Breast epithelium (tissue), 4 donors: ENCODE data around the gene MMS19. TPM values are rescaled to one million over a fixed set of nuclear protein-coding genes. Genes with fewer than 3 reads are reported as not detected.

Source experiments
- DNase-seq, 2 donors: peaks; one replicate each; pipeline ENCODE4 v3.0.0-alpha.2; 2019; ENCODE audit warnings: low spot score in 2 of 2
- H3K27ac ChIP-seq, 2 donors: fragments of 200-600 bp; sonication (generic) in 1 of 2; one replicate each; pipeline ENCODE4 v1.5.1; 2016 to 2019; ENCODE audit warnings: mild to moderate bottlenecking in 1 of 2
- H3K27me3 ChIP-seq, 2 donors: fragments of 200-600 bp; sonication (generic) in 1 of 2; one replicate each; pipeline versions ENCODE4 v1.5.1 to v1.6.0; 2017 to 2019; ENCODE audit warnings: control low read depth in 1 of 2, mild to moderate bottlenecking in 1 of 2
- H3K36me3 ChIP-seq: fragments of 200-600 bp; one replicate; pipeline ENCODE4 v1.5.1; 2019
- H3K4me1 ChIP-seq, 2 donors: fragments of 200-600 bp; sonication (generic); one replicate each; pipeline ENCODE4 v1.5.1; 2016 to 2019; ENCODE audit warnings: control low read depth in 1 of 2
- H3K4me3 ChIP-seq, 3 donors: fragments of 200-600 bp; sonication (generic); 1 replicate in 2 of 3; 2 replicates in 1 of 3; pipeline ENCODE4 v1.5.1; 2016 to 2019; ENCODE audit warnings: mild to moderate bottlenecking in 3 of 3, moderate library complexity in 2 of 3
- H3K9me3 ChIP-seq, 2 donors: fragments of 200-600 bp; sonication (generic) in 1 of 2; one replicate each; pipeline ENCODE4 v1.5.1; 2016 to 2019; ENCODE audit warnings: control low read depth in 1 of 2
- CTCF ChIP-seq, 3 donors: fragments of 450-650 bp; IDR thresholded peaks; one replicate each; pipeline ENCODE4 v1.5.1; 2016 to 2017; ENCODE audit warnings: antibody characterized with exemption in 3 of 3, mild to moderate bottlenecking in 3 of 3, moderate library complexity in 3 of 3
- POLR2A ChIP-seq: fragments of 450-650 bp; IDR thresholded peaks from one replicate; pipeline ENCODE4 v1.6.1; 2016; ENCODE audit warnings: antibody characterized with exemption, mild to moderate bottlenecking, moderate library complexity
- POLR2AphosphoS5 ChIP-seq, 3 donors: sonication (generic); formaldehyde crosslinking; IDR thresholded peaks; one replicate each; pipeline ENCODE4 v1.6.1; 2017; ENCODE audit warnings: antibody characterized with exemption in 3 of 3
- intact Hi-C: fragments of 100-400 bp; cut with DNase I; formaldehyde crosslinking; loops from one replicate; pipeline ENCODE4 v1.15.1; 2023; ENCODE audit warnings: low total_unique reads
- total RNA-seq, 3 donors: library from RNA; depleted of rRNA; stranded (reverse); fragments of >200 nt; gene quantifications; one replicate each; pipeline ENCODE4 v1.1.0, GENCODE V29; 2016

Gene MMS19
- total RNA-seq, 3 donors from 2014 or later = 73.0 to 109 (median 78.7) TPM

GRCh38 chr10:97525683-97526110, 27.5 kb upstream of the MMS19 start:
- H3K9me3 ChIP-seq = no peaks in the 10 kb centered on the region
- no peaks in the 10 kb centered on the region for H3K4me1 ChIP-seq
- no peak for TF ChIP-seq CTCF (IDR thresholded peaks at IDR 0.05)
- no peak for TF ChIP-seq POLR2AphosphoS5 (IDR thresholded peaks at IDR 0.05)
- no peak for TF ChIP-seq POLR2A
- H3K36me3 ChIP-seq = no peaks in the 10 kb centered on the region
- no peak overlapping the region for H3K4me3 ChIP-seq
- no peaks in the 10 kb centered on the region for H3K27me3 ChIP-seq
- no peak for DNase-seq
- intact Hi-C loops = no loop called here
- no peak overlapping the region for H3K27ac ChIP-seq

- TF ChIP-seq CTCF (IDR thresholded peaks at IDR 0.05) (no peak), POLR2AphosphoS5 (IDR thresholded peaks at IDR 0.05) (no peak), POLR2A (no peak)
- Histone ChIP-seq H3K27me3 (no peaks in the 10 kb centered on the region), H3K36me3 (no peaks in the 10 kb centered on the region), H3K9me3 (no peaks in the 10 kb centered on the region), H3K4me3 (no peak overlapping the region), H3K4me1 (no peaks in the 10 kb centered on the region), H3K27ac (no peak overlapping the region)
- DNase-seq = no peak
- intact Hi-C loops = no loop called here
These were observed 26.9 kb upstream of the MMS19 start for GRCh38 chr10:97525086-97525485.

- no peaks in the 10 kb centered on the region for H3K36me3 ChIP-seq
- TF ChIP-seq CTCF (IDR thresholded peaks at IDR 0.05) (no peak), POLR2AphosphoS5 (IDR thresholded peaks at IDR 0.05) (no peak), POLR2A (no peak)
- no peak for DNase-seq
- intact Hi-C loops = no loop called here
- H3K4me1 ChIP-seq = peaks cover 0 to 7% of the 10 kb centered on the region in 2 donors
- no peak overlapping the region for H3K27ac ChIP-seq
- H3K9me3 ChIP-seq = no peaks in the 10 kb centered on the region
- H3K27me3 ChIP-seq = no peaks in the 10 kb centered on the region
- no peak overlapping the region for H3K4me3 ChIP-seq
These were observed 24.7 kb upstream of the MMS19 start for GRCh38 chr10:97522937-97523336.

GRCh38 chr10:97522071-97522470, 23.8 kb upstream of the MMS19 start:
- Histone ChIP-seq H3K4me1 (peaks cover 0 to 7% of the 10 kb centered on the region in 2 donors), H3K36me3 (no peaks in the 10 kb centered on the region), H3K27me3 (no peaks in the 10 kb centered on the region), H3K4me3 (no peak overlapping the region), H3K27ac (no peak overlapping the region), H3K9me3 (no peaks in the 10 kb centered on the region)
- TF ChIP-seq POLR2AphosphoS5 (IDR thresholded peaks at IDR 0.05) (no peak), POLR2A (no peak)
- DNase-seq = no peak
- intact Hi-C loops = no loop called here

GRCh38 chr10:97520978-97521761, 22.9 kb upstream of the MMS19 start:
- Histone ChIP-seq H3K27ac (no peak overlapping the region), H3K4me1 (peaks cover 0 to 7% of the 10 kb centered on the region in 2 donors), H3K4me3 (no peak overlapping the region), H3K27me3 (no peaks in the 10 kb centered on the region), H3K9me3 (no peaks in the 10 kb centered on the region), H3K36me3 (no peaks in the 10 kb centered on the region)
- no peak for DNase-seq
- intact Hi-C loops = no loop called here
- TF ChIP-seq CTCF (IDR thresholded peaks at IDR 0.05) = no peak
- no peak for TF ChIP-seq POLR2AphosphoS5 (IDR thresholded peaks at IDR 0.05)
- TF ChIP-seq POLR2A = no peak
